Sigmoid colon (tissue), 4 donors: Measurements from ENCODE around the gene ETAA1.

Experiments
- CTCF ChIP-seq, 4 experiments: fragments of 450-650 bp in 3 of 4; fragments of 200-600 bp in 1 of 4; IDR thresholded peaks; one replicate each; pipeline ENCODE4 v1.5.1; 2016 to 2019; ENCODE audit warnings: antibody characterized with exemption in 4 of 4, mild to moderate bottlenecking in 3 of 4, moderate library complexity in 2 of 4
- EP300 ChIP-seq, 4 donors: sonication (generic); formaldehyde crosslinking; IDR thresholded peaks; one replicate each; pipeline ENCODE4 v1.6.1; 2017; ENCODE audit warnings: antibody characterized with exemption in 4 of 4
- POLR2A ChIP-seq, 2 donors: fragments of 450-650 bp; IDR thresholded peaks; one replicate each; pipeline ENCODE4 v1.6.1; 2016; ENCODE audit warnings: antibody characterized with exemption in 2 of 2, mild to moderate bottlenecking in 2 of 2, moderate library complexity in 2 of 2
- POLR2AphosphoS5 ChIP-seq, 4 donors: sonication (generic); formaldehyde crosslinking; IDR thresholded peaks; one replicate each; pipeline ENCODE4 v1.6.1; 2017; ENCODE audit warnings: antibody characterized with exemption in 4 of 4

- no peak for TF ChIP-seq POLR2A (IDR thresholded peaks at IDR 0.05)
- no peak for TF ChIP-seq POLR2AphosphoS5 (IDR thresholded peaks at IDR 0.05)
- no peak for TF ChIP-seq CTCF (IDR thresholded peaks at IDR 0.05)
- no peak for TF ChIP-seq EP300 (IDR thresholded peaks at IDR 0.05)
These were observed 15.3 kb downstream of the ETAA1 start for GRCh38 chr2:67412424-67412823.
